PFSK-1 (cell line): ENCODE results near the gene IFT52.

Source experiments
- FOXP2 ChIP-seq: optimal IDR thresholded peaks from 2 replicates; pipeline ENCODE3; 2011; ENCODE audit warnings: borderline replicate concordance, control low read depth, inconsistent platforms; ENCODE audit not compliant: insufficient read depth; ENCODE audit errors: extremely low read length, extremely low read depth
- POLR2AphosphoS5 ChIP-seq: IDR thresholded peaks from 2 replicates; pipeline ENCODE4 v1.6.1; 2012; ENCODE audit warnings: low read depth, mild to moderate bottlenecking, control low read depth, low read length, moderate library complexity
- REST ChIP-seq, 2 experiments: IDR thresholded peaks; 2 replicates each; pipeline versions ENCODE4 v1.6.1 to v1.8.0; 2011 to 2012; ENCODE audit warnings: low read depth in 2 of 2, low read length in 2 of 2, control low read depth in 1 of 2, inconsistent platforms in 1 of 2, mild to moderate bottlenecking in 1 of 2, moderate library complexity in 1 of 2; ENCODE audit not compliant: insufficient read depth in 1 of 2
- SIN3A ChIP-seq: IDR thresholded peaks from 2 replicates; pipeline ENCODE4 v1.6.1; 2012; ENCODE audit warnings: mild to moderate bottlenecking, low read length, moderate library complexity, borderline replicate concordance; ENCODE audit not compliant: insufficient read depth
- TAF1 ChIP-seq: IDR thresholded peaks from 2 replicates; pipeline ENCODE4 v1.6.1; 2012; ENCODE audit warnings: low read length, control low read depth, borderline replicate concordance; ENCODE audit not compliant: insufficient read depth

IFT52 gene

GRCh38 chr20:43694763-43695162 lies 104.0 kb downstream of the IFT52 start:
- TF ChIP-seq SIN3A (no peak), TAF1 (no peak), FOXP2 (no peak)

GRCh38 chr20:43695571-43695970 lies 104.8 kb downstream of the IFT52 start:
- TF ChIP-seq POLR2AphosphoS5 (no peak), REST (IDR thresholded peaks at IDR 0.05; ENCODE audit: insufficient read depth in 1 of 2, low read depth in 2 of 2, low read length in 2 of 2) (no peak), SIN3A (no peak), TAF1 (no peak), FOXP2 (no peak)
